ENCODE data around the gene P4HA2.

P4HA2 gene

DNA sequence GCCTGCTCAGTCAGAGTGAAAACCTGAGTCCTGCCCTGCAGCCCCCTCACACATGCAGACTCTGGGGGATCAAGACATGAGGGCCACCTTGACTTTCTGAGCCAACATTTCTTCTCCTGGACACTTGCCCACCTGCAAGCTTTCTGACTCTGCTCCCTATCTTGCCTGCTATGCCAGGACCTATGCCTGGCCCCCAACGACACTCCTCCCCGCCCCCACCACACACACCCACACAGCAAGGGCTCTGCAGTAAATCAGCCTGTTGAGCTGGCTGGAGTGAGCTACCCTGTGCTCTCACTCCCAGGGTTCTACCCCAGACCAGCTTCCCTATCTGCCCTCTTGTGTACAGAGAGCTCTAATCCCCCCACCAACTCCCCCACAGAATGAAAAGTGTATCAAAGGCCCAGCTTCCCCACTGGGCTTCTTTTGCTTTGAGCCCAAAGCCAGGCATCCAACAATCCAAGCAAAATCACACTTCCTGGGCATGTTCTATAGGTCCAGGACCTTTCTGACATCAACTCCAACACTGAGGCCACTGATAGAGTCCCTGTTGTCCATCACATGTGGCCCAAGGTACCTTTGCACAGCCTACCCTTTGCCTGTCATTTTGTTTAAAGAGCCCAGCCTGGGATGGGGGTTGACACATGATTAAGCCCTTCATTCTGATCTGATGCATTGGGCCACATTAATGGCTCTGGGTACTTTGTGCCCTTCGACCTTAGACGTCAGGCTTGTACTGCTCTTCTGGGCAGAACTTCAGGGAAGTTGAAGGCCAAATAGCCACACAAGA lies 37.1 kb upstream of the P4HA2 start:
- TF ChIP-seq, protein P1, sequence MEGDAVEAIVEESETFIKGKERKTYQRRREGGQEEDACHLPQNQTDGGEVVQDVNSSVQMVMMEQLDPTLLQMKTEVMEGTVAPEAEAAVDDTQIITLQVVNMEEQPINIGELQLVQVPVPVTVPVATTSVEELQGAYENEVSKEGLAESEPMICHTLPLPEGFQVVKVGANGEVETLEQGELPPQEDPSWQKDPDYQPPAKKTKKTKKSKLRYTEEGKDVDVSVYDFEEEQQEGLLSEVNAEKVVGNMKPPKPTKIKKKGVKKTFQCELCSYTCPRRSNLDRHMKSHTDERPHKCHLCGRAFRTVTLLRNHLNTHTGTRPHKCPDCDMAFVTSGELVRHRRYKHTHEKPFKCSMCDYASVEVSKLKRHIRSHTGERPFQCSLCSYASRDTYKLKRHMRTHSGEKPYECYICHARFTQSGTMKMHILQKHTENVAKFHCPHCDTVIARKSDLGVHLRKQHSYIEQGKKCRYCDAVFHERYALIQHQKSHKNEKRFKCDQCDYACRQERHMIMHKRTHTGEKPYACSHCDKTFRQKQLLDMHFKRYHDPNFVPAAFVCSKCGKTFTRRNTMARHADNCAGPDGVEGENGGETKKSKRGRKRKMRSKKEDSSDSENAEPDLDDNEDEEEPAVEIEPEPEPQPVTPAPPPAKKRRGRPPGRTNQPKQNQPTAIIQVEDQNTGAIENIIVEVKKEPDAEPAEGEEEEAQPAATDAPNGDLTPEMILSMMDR (conservative IDR thresholded peaks at IDR 0.05; ENCODE audit: control insufficient read depth, insufficient read depth, low read depth, low read length), result no peak
- DNase-seq (ENCODE audit: low read depth), result no peak
- H3K4me3 ChIP-seq (ENCODE audit: control insufficient read depth, low read depth, low read length), result no peak overlapping the region

DNA sequence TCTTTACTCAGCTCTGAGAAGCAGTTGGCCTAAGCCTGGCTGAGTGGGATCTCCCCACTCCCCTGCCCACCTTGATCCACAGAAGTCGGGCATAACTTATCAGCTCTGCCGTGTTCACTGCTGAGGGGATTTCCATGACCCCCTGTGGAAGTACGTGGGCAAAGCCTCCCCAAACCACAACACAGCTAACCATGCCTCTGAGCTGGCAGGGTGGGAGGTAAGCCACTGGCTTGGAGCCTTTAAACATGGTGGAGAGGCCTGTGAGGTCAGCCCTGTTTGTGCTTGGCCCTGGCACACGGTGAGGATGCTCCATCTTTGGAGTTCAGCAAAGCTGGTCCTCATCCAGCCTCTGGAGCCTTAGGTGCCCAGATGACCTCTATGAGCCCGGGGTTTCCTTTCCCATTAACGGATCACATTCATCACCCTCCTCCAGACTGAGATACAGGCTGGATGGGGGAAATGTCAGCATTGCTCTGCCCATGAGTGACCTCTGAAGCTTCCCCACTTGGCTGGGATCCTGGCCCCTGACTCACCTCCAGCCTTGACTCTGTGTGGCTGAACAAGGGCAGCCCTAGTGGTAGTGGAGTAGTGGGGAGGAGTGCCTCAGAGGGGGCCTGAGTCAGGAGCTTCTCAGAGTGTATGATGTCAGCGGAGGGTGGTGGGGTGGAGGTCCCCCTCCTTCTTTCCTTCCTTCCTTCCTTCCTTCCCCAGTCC lies 36.1 kb upstream of the P4HA2 start:
- peak; percentile 99 for DNase-seq (ENCODE audit: low read depth)
- H3K4me3 ChIP-seq (ENCODE audit: control insufficient read depth, low read depth, low read length), result no peak overlapping the region

DNA sequence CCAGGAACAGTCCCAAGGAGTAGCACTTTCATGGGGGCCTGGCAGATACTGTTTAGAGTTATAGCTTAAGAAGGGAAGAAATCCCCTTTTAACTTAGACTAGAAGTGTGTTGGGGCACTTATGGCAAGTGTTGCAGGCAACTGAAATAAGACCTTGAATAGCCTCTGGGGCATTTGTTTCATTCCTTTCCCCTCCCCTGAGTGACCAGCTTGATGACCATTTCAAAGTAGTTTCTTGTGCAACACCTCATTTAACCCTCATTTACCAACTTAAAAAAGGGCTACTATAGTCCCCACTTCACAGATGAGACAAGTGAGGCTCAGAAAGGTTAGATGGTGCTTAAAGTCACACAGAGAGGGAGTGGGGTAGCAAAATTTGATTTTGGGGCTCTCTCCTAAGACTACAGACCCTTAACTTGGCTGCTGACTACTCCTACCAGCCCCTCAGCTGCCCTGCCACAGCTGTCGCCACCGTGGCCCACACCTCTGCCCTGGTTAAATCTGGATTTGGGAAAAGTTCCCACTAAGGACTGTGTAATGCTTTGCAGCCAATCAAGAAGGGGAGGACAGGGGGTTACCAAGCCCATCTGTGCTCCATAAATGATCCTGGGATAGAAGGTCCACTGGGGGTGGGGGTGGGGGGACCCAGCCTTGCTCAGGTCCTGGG lies 35.4 kb upstream of the P4HA2 start:
- no peak overlapping the region for H3K4me3 ChIP-seq (ENCODE audit: control insufficient read depth, low read depth, low read length)
- TF ChIP-seq, protein P1 (conservative IDR thresholded peaks at IDR 0.05; ENCODE audit: control insufficient read depth, insufficient read depth, low read depth, low read length), result no peak
- DNase-seq (ENCODE audit: low read depth), result no peak

More for the DNA sequence above, 36.1 kb upstream of the P4HA2 start:
- TF ChIP-seq, protein P1 (conservative IDR thresholded peaks at IDR 0.05; ENCODE audit: control insufficient read depth, insufficient read depth, low read depth, low read length), result peak; percentile 38

DNA sequence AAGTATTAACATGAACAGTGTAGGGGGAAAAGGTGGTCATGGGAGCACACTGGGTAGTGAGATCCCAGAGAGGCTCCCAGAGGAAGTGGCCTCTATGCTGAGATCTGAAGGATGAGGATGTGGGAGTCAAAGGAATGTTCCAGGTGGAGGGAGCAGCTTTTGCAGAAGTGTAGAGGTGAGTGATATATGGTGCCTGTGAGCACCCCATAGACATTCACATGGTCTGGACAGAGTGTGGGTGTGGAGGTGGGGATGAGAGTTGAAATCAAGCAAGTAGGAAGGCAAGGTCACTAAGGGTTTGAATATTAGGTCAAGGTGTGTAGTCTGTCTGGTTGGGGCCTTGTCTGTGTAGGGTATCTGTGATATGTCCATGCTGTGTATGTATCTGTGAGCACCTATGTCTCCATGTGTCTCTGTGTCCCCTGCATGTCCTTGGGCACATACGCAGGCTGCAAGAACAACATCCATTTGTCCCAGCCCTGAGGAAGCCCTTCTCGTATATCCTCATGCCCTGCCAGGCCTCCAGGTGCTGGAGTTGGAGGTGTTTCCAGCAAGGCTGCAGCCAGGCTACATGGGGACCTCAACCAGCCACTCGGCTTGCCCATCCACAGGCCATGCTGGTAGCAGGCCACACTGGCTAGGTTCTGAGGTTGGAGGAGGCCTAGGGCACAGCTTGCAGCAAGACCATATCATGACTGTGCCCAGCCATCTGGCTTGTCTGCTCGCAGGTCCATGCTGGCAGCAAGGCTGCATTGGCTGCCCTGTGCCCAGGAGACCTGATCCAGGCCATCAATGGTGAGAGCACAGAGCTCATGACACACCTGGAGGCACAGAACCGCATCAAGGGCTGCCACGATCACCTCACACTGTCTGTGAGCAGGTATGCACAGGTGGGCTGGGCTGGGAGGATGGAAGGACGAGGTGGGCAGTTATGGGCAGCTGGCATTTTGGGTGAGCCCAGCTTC lies 34.5 kb upstream of the P4HA2 start:
- TF ChIP-seq, protein P1 (conservative IDR thresholded peaks at IDR 0.05; ENCODE audit: control insufficient read depth, insufficient read depth, low read depth, low read length), result no peak
- DNase-seq (ENCODE audit: low read depth), result no peak
- H3K4me3 ChIP-seq (ENCODE audit: control insufficient read depth, low read depth, low read length), result no peak overlapping the region

DNA sequence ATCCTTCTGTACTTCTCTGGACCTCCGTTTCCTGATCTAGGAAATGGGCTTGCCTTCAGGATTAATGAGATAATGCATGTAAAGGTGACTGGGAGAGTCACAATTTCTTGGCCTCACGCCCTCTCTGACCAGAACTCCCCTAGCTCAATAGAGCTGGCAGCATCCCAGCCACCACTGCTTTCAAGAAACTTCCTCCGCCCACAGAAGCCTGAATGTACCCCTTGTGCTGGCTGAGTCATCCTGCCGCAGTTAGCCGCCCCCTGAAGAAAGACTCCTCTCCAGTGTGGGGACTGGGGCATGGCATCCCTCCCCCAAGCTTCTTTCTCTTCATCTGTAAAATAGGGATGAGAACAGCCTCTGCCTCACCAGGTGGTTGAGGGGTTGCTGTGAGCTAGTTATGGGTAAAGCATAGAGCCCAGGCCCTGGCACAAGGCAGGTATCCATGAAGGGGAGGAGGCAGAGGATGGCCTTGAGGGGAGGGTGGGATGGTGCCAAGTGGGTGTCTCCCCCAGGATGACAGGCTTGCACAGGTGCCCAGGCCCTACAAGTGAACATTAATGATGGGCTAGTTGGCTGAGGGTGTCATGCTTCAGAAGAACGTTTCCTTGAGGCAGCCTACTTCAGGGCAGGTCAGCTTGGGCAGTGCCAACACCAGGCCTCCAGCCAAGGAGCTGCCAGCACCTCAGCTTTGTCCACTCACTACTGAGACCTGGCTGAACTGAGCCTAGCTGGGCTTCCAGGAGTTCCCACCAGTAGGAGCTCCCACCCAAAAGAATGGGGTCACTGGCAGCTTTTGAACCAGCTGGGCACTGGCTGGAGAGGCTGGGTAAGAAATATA lies 33.3 kb upstream of the P4HA2 start:
- H3K4me3 ChIP-seq (ENCODE audit: control insufficient read depth, low read depth, low read length), result no peak overlapping the region
- TF ChIP-seq, protein P1 (conservative IDR thresholded peaks at IDR 0.05; ENCODE audit: control insufficient read depth, insufficient read depth, low read depth, low read length), result no peak
- DNase-seq (ENCODE audit: low read depth), result peak; percentile 98

Measured in fibroblast of mammary gland (primary cell).